HG02852 (cell line): Measurements from ENCODE around the gene EFCAB12.
A peak's percentile ranks its signal among the peaks of the same experiment; 100 is the strongest.

ENCODE experiments used
- ATAC-seq: cut with Tn5 transposase; IDR thresholded peaks from one replicate; pipeline ENCODE4 v1.9.1; 2021; ENCODE audit warnings: mild to moderate bottlenecking, moderate library complexity; ENCODE audit not compliant: unreplicated experiment

Gene EFCAB12

DNA sequence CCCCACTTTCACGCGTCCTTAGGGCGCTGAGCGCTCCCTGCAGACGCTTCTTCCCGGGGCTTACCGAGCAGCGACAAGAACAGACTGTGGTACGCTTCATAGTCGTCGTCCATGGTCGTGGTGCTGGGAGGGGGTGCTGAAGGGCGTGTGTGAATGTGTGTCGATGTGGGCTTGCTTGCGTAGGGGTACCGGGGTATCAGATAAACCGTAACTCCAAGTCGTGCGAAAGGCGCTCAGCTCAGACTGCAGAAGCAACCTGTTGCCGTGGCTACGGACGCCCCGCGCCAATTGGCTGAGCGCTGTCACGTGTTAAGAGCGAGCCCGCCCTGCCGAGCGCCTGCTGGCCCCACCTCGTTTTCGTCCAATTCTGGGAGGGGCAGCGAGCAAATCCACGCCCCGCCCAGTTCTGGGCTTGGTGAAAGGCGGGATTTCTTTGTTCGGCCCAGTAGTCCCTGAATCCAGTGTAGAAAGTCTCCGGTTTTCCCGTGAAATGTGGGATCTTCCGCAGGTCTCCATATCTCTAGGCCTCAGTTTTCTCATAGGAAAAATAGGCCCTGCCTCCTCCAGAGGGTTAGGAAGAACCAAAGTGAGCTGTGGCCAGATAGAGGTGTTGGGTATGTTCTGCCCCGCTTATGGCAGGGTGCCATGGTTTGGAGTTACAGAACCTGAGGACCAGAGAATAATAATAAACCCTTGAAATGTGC lies at the start of gene EFCAB12:
Gene EFCAB12, minus strand, starts transcription at position 261 of the 704 bp plus-strand sequence. Its CDS starts 148 bp downstream, at position 113.
- peak; percentile 89 for ATAC-seq

DNA sequence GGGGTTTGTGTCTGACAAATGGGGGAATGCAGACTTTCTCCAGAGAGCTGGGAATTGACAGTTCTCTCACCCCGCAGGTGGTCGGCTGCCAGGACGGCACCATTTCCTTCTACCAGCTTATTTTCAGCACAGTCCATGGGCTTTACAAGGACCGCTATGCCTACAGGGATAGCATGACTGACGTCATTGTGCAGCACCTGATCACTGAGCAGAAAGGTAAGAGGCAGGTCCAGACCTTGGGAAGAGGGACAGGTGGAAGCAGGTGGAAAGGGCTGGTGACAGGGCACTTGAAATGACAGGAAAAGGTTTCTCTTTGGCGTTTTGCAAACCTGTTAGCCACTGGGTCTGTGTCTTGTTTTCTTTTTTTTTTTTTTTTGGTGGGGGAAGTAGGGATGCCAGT lies 48.1 kb upstream of the EFCAB12 start:
- ATAC-seq = no peak

DNA sequence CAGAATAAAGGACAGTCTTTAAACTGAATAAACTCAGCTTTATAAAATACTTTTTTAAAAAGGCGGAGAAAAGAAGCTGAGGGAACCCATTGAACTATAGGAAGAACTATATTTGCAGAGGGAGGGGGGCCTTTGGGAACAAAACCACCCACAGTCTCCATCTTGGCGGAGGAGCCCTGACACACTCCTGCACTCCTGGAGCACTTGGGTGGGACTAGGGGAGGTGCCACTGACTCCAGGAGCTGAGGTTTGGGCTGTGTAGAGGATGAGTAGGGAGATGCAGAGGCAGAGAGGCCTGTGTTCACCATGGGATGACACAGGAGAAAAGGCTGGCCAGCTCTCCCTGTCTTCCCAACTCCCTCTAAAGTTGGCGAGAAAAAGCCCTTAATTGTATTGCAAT lies 47.4 kb upstream of the EFCAB12 start:
- ATAC-seq = no peak

DNA sequence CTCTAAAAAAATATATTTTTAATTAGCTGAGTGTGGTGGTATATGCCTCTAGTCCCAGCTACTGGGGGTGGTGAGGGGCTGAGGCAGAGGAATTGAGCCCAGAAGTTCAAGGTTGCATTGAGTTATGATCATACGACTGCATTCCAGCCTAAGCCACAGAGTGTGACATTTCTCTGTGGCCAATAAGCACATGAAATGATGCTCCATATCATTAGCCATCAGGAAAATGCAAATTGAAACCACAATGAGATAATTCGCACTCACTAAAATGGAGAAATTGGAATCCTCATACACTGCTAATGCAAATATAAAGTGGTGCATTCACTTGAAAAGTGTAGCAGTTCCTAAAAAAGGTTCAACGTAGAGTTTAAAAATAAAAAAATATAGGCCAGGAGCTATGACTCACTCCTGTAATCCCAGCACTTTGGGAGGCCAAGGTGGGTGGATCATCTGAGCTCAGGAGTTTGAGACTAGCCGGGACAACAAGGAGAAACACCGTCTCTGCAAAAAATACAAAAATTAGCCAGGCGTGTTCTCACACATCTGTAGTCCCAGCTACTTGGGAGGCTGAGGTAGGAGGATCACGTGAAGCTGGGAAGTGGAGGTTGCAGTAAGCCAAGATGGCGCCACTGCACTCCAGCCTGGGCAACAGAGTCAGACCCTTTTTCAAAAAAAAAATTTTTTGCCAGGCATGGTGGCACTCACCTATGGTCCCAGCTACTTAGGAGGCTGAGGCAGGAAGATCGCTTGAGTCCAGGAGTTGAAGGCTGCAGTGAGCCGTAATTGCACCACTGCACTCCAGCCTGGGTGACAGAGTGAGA lies 46.8 kb upstream of the EFCAB12 start:
- no peak for ATAC-seq

DNA sequence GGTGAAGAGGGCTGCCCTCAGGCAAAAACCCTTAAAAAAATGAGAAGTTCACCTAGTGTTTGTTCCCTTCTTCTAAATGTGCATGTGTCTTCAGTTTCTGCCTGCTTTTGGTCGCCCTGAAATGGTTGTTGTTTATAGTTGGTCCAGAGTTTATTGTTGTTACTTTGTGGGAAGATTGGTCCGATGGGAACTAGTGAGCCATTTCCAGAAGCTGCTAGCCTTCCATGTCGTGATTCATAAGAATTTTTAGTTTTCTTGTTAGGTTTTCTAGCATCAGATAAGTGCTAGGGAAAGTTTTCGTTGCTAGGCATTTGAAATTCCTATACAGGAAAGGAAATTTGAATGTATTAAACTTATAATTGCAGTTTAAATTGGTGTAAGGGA lies 45.3 kb upstream of the EFCAB12 start:
- ATAC-seq = no peak

DNA sequence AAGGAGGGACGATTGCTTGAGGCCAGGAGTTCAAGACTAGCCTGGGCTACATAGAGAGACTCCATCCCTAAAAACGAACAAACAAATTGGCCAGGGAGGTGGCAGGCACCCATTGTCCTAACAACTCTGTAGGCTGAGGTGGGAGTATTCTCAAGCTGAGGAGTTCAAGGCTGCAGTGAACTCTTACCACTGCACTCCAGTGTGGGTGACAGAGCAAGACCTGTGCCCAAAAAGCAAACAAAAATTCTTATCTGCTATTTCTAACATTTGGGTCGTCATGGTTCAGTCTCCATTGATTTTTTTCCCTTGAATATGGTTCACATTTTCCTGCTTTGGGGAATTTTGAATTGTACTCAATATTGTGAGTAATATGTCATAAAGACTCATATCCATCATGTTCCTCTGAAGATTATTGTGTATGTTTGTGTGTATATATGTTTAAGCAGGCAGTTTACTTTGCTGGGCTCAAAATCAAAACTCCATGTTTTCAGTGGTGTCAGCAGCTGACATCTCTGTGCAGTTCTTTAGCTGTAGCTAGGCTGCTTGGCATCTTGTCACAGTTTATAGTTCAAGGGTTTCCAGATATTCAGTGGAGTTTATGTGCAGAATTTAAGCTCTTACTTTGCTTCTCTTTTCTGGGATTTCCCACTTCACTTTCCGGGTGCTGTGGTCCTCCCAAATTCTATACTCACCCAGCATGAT lies 44.8 kb upstream of the EFCAB12 start:
- ATAC-seq = no peak

DNA sequence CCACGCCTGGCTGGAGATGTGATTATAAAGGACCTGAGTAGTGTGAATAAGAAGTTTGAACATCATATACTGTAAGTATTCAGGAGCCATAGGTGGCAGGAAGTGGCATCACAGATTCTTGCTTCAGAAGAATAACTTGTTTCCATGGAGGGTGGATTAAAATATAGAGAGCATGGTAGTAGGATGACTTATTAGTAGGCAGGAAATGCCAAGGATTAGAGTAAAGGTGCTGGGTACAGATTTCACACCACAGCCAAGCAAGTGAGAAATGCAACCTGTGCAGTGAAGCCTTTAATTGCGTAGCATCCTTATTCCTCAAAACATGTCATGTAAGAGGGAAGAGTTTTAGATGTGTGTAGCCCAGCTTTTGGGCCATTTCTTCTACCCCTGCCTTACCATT lies 42.4 kb upstream of the EFCAB12 start:
- ATAC-seq = no peak

DNA sequence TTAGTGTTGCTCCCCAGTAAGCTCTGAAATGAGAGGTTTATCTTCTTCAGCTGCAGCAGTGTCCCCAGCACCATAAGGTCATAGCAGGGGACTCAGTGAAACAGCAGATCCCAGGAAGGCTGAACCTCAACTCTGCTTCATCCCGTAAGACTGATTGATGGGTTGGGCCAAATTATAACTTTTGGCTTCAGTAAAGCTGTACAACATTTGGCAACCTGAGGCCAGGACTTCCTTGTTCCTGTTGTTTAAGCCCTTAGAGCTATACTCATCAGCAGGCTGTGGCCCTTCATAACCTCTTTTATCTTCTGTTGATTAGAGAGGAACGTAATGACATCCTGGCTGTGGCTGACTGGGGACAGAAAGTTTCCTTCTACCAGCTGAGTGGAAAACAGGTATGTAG lies 40.6 kb upstream of the EFCAB12 start:
- no peak for ATAC-seq

DNA sequence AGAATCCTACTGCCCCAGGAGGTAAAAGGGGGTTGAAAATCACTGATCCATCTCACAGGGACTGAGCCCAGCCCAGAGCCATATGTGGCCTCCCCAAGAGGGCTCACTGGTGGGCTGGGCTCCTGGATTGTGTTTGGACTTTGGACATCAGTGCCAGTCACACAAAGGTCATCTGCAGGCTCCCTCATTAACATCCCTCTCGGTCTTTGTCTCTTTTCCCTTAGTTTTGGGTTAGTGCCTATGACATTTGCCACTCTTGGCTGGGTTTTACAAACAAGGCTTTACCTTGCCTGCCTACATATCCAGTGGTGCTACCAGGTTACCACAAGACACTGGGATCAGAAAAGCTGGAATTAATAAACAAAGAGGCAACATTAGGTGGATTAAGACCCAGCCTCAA lies 39.5 kb upstream of the EFCAB12 start:
- ATAC-seq = no peak

DNA sequence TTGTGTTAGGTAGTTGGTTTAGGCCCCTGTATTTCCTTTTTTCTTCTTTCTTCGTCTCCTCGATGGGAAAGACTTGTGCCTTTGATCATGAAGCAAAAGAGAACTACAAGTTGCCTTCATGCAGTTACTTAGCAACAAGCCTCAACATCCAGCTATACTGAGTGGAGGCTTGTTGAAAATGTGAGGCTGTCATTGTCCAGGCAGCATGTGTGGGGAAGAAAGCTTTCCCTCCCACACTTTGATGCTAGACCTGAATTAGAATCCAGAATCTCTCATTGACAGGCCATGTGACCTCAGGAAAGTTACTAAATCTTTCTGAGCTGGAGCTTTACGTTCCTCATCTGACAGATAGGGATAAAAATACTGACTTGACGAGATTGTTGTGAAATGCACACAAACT lies 35.3 kb upstream of the EFCAB12 start:
- ATAC-seq = no peak

DNA sequence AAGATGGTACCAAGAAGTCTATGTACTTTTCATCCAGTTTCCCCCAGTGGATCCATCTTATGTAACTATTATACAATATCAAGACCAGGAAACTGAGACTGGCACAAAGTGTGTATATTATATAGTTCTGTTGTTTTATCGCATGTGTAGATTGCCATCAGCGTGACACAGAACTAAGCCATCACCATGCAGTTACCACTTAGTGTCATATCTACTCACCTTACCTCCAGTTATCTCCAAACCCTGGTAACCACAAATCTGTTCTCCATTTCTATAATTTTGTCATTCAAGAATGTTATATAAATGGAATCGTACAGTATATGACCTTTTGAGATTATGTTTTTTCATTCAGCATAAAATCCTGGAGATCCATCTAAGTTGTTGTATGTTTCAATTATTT lies 34.7 kb upstream of the EFCAB12 start:
- no peak for ATAC-seq

DNA sequence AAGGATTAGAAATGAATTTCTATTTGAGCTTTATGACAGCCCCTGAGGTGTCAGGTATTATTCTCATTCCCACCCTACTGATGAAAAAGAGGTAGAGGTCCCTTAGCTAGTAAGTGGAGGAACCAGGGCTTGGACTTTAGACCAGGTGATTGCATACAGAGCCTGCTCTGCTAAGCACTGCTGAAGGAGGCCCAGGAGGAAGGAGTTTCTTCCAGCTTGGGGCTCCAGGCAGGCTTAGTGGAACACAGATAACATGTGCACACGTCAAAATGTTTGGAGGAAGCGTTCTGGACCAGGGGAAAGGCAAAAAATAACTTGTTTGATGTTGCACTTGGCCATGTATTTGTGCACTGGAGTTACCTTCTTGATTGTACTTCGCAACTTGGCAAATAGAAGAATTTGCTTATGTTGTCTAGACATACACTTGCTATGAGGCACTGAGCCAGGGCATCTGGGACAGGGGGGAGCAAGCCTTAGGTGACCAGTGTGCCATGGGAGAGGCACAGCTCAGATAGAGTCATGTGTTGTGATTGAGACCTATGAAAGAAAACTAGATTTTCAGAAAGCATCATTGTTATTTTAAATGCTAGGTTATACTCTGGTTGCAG lies 34.0 kb upstream of the EFCAB12 start:
- ATAC-seq = no peak

DNA sequence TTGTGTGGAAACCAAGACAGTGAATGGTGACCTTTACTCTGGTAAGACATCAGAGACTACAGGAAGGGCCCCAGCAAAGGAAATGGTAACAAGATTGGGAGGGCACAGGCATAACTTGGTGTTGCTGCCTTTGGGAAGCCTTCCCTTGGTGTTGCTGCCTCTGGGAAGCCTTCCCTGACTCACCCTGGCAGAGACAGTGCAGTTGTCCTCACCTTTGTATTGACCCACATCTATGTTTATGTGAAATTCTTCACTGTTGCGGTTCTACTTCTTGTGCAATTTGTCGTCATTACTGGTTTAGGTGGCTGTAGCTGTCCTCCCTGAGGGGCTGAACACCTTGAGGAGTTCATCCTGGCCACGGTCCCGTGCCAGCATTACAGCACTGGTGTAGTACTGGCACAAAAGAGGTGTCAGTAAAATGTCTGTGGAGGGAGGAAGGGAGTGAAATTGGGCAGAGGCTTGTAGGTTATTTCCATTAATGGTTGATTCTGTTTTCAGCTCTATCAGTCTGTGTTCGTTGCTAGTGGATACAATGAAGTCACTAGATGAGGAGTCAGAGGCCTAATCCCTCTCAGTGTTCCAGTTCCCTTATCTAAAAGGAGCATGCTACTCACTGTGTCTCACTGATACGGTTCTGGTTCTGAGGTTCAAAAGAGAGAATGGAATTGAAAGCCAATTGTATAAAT lies 33.2 kb upstream of the EFCAB12 start:
- no peak for ATAC-seq

DNA sequence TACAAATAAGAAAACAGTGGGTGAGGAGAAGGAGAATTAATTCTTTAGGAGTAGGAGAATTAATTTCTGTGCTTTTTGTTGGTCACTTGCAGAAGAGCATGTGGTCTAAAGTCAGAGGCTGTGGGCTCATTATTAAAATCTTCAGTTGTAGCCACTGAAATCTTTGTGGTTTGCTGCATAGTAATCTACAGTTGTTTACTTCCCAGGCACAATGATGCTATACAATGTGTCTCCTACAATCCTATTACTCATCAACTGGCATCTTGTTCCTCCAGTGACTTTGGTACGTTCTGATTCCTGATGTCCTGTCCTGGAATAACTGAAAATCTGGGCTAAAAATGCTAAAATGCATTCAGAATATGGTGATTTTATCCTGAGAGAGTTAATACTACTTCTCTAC lies 32.6 kb upstream of the EFCAB12 start:
- no peak for ATAC-seq

DNA sequence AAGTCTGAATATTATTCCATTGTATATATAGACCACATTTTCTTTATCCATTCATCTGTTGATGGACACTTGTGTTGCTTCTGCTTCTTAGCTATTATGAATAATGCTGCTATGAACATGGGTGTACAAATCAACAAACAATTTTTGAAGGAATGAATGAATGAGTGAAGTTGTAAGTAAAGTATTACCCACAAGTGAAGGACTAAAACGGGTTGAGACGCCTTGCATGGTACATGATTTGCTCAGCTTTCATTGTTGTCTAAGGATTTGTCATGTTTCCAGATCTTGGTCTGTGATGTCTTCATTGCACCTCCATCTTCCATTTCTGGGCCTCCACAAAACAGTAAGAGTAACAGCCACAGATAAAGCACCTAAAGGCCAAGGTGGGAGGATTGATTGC lies 32.1 kb upstream of the EFCAB12 start:
- no peak for ATAC-seq

DNA sequence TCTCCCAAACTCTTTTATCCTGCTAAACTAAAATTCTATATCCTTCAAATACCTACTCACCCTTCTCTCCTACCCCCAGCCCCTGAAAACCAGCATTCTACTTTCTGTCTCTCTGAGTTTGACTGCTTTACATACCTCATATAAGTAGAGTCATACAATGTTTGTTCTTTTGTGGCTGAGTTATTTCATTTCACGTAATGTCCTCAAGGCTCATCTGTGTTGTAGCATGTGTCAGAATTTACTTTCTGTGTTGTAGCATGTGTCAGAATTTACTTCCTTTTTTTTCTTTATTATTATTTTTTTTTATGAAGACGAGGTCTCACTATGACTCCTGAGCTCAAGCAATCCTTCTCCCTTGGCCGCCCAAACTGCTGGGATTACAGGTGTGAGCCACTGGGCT lies 31.7 kb upstream of the EFCAB12 start:
- ATAC-seq = no peak

DNA sequence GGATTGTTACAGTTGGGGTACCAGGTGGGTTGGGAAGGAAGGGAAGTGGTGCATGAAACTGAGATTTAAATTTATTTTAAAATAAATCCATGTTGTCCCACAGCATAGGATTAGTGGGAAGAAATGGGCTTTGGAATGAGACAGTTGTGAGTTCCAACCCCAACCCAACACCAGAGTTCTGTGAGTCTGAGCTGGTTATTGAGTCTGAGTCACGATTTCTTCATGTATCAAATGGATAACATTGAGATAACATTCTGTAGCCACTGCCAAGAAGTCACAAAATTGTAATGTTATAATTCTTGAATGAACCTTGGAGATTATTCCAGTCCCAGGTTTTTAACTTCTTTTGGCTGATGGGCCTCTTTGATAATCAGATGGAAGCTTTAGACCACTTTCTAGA lies 25.3 kb upstream of the EFCAB12 start:
- ATAC-seq = no peak

DNA sequence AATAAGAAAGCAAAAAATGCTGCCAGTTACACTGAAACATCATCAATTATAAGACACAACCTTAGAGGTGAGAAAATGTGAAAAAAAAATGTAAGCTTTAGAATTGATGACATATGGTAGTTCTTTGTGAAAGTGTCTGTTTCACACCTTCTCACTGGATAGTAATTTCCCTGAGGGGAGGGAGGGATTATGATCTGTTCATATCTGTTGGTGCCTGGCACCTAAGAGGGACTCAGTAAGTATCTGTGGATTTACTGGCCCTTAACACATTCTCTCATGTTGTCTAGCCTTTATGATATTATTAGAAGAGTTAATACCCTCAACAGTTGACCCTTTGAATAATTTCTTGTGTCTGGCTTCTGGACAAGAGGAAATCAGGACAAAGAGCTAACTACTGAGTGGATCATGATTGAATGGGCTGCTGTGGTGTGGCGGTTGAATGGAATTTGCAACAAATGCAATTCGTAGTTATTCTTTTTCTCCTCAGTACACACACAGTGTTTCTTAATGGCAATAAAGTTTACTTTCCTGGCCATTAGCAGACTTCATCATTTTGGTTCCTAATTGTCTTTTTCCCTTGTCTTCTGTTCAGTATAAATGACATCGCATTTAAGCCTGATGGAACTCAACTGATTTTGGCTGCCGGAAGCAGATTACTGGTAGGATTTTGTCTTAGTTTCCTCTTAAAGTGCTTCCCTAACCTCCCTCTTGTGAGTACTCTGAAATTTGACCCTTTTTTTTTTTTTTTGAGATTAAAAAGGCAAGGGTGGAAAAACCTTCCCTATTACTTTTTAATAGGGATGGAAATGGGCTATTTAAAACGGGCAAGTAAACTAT lies 21.1 kb upstream of the EFCAB12 start:
- ATAC-seq = no peak

DNA sequence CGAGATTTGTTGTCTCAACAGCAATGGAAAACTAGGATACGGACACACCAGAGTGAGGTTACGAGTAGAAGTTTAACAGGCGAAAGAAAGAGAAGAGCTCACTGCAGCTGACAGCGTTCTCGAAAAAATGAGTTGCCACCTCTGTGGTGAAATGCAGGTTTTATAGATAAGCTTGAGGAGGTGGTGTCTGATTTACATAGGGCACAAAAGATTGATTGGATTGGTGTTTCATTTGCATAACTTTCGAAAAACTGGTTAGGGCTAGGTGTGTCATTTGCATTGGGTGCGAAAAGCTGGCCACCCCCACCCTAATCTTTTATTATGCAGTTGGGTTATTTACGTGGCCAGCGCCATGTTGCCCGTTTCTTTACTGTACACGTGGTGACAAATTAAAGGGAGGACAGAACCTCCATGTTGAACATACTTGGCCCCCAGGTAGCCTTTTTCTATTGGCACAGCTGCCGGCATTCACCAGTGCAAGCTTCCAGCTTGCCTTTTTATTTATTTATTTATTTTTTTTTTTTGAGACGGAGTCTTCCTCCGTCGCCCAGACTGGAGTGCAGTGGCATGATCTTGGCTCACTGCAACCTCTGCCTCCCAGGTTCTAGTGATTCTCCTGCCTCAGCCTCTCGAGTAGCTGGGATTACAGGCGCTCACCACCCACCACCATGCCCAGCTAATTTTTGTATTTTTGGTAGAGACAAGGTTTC lies 19.9 kb upstream of the EFCAB12 start:
- no peak for ATAC-seq
